Right forelimb (tissue), 1 donor: Measurements from ENCODE around the gene ABCB10.
"Not testable (repeated sequence)": the region's sequence is repeated elsewhere in the genome, so short reads cannot be mapped to it uniquely, and the experiment has no call there.

Source experiments
- DNase-seq: peaks from one replicate; pipeline ENCODE4 v3.0.0-alpha.2; 2018

The ABCB10 gene

GRCh38 chr1:229570891-229571516 lies 12.5 kb upstream of the ABCB10 start:
- DNase-seq, result no peak

DNA sequence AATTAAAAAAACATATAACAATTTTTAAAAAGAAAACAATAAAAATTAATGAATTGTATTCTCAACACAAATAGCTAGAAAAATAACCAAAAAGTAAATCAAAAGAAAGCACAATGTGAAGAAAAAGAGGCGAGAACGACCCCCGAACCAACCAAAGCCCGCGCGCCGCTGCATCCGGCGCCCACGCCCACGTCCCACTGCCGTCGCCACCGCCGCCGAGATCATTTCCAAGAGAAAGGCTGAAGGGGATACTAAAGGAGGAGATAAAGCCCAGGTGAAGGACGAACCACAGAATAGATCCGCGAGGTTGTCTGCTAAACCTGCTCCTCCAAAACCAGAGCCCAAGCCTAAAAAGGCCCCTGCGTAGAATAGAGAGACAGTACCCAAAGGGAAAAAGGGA lies 11.8 kb upstream of the ABCB10 start:
- no peak for DNase-seq

- DNase-seq, result no peak
Observed at GRCh38 chr1:229567109-229567868, 8.8 kb upstream of the ABCB10 start.

DNA sequence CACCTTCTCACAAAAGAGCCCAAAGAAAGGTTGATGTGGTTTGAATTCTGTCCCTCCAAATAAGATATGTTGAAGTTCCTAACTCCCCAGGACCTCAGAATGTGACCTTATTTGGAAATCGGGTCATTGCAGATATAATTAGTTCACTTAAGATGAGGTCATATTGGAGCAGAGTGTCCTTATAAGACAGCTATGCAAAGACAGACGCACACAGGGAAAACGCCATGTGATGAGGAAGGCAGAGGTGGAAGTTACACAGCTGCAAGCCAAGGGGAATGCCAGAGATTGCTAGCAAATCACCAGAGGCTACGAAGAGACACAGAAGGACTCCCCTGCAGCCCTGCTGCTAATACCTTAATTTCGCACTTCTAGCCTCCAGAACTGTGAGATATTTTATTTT lies 5.2 kb upstream of the ABCB10 start:
- no peak for DNase-seq

GRCh38 chr1:229563241-229563640 lies 4.7 kb upstream of the ABCB10 start:
- DNase-seq, result no peak

DNA sequence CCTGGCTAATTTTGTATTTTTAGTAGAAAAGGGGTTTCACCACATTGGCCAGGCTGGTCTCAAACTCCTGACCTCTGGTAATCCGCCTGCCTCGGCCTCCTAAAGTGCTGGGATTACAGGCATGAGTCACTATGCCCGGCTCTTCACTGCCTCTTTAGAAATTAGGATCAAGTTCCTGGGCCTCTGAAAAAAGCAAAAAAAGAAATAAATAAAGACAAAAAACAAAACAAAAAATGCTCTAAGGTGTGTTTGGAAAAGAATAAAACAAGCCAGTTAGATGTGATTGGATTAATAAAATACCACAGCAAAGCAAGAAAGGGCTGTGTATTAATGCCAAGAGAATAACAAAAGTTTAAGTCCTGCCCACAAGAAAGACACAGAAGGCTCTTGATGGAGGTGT lies 4.2 kb upstream of the ABCB10 start:
- DNase-seq, result no peak

GRCh38 chr1:229561141-229561540 lies 2.6 kb upstream of the ABCB10 start:
- no peak for DNase-seq

DNA sequence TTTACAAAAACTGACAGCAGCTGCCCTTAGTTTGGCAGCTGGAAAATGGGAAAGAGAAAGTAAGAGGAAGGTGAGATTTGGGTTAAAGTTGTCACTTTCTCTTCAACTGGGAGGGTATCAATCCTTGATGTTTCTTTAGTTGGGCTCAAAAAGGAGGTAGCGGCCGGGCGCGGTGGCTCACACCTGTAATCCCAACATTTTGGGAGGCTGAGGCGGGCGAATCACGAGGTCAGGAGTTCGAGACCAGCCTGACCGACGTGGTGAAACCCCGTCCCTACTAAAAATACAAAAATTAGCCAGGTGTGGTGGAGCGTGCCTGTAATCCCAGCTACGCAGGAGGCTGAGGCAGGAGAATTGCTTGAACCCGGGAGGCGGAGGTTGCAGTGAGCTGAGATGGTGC lies 1.6 kb upstream of the ABCB10 start:
- DNase-seq, result not testable (repeated sequence)

GRCh38 chr1:229559336-229559801 lies 862 bp upstream of the ABCB10 start:
- DNase-seq, result not testable (repeated sequence)

GRCh38 chr1:229557913-229558414 lies 543 bp downstream of the ABCB10 start:
- DNase-seq, result peak; percentile 68

DNA sequence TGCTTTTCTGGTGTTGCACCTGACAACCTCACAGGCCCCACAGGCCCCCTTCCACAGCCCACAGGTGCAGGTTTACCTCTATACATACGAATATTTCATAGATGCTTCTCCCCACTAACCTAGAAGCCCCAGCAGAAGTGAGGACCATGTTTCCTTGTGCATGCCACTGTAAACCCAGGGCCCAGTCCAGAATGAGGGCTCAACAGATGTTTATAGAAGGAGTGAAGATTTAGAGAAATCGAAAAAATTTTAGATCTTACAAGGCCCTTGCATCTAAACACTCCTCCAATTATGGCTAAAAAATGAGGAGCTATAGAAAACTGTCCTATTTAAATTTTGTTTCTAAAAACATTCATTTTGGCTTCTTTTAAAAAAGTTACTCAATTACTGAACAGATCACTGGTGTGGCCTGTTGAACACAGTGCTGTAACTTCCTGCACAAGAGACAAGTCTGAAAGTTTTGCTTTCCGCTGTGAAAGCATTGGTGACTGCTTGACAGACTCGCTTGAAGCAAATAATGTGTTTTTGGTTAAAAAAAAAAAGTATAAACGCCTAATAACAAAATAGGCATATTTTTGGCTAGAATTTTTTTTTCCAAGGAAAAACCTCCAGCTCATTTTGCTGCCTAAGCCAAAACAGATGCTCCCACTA lies 1.2 kb downstream of the ABCB10 start:
- DNase-seq, result no peak

GRCh38 chr1:229554886-229555621 lies 3.5 kb downstream of the ABCB10 start:
- no peak for DNase-seq

DNA sequence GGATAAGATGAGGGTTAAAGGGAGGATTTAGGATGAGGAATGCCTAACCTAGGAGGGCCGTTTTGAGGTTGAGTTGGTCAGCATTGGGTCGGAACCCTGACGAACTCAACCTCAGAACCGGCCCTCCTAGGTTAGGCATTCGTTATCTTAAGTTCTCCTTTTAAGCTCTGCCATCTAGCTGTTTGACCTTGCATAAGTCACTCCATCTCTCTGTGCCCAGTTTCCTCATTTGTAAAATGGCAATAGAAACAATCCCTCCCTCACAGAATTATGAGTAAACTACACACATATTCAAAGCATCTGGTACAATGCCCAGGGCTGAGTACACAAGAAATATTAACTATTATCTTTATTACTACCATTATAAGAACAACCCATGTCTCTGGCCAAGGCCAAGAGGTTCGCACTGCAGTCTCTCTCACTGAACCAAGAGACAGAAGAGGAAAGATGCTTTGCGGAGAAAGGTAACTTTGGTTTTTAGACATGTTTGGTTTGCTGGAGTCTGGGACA lies 4.8 kb downstream of the ABCB10 start:
- no peak for DNase-seq

DNA sequence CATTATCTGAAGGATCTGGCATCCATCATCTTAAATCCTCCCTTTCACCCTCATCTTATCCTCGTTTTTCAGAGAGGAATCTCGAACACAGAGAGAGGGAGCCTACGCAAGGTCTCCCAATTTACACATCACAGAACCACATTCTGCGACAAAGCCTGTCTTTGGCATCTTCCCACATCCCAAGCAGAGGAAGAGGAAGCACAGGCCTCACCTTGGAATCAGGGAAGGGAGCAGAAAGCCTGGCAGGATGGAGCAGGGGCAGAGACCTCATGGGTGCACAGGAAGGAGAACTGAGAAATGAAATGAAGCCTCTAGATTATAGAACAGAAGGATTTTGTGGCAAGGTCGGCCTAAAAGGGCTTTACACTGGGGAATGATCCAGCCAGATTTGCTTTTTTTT lies 5.8 kb downstream of the ABCB10 start:
- no peak for DNase-seq

- no peak for DNase-seq
Observed at GRCh38 chr1:229550812-229551567, 7.5 kb downstream of the ABCB10 start.

DNA sequence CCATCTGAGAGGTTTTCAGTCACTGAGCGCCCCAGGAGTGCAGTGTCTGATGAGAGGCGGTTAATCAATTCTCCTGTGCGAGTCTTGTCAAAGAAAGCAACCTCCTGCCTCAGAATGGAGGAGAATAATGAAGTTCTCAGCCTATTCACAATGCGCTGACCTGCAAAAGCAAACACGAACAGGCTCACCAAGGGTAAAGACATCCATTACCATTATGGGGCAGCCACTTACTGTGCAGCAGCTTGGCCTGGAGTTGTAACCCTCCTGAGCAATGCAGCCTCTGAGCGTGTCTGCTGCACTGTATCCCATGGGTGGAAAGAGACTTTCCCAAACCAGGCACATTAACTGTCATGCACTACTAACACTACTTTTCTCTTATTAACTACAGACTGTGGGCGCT lies 11.0 kb downstream of the ABCB10 start:
- DNase-seq, result no peak

DNA sequence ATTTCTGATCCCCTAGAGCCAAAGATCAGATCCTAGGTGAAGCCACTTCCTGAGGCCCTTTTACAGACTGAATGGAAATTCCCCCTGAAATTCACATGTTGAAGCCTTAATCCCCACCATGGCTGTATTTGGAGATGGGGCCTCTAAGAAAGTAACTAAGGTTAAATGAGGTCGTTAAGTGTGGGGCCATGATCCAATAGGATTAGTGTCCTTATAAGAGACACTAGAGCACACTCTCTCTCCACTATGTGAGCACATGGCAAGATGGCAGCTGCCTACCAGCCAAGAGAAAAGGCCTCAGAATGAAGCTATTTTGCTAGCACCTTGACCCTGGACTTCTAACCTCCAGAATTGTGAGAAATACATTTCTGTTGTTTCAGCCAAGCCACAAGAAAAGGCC lies 13.9 kb downstream of the ABCB10 start:
- DNase-seq, result no peak

DNA sequence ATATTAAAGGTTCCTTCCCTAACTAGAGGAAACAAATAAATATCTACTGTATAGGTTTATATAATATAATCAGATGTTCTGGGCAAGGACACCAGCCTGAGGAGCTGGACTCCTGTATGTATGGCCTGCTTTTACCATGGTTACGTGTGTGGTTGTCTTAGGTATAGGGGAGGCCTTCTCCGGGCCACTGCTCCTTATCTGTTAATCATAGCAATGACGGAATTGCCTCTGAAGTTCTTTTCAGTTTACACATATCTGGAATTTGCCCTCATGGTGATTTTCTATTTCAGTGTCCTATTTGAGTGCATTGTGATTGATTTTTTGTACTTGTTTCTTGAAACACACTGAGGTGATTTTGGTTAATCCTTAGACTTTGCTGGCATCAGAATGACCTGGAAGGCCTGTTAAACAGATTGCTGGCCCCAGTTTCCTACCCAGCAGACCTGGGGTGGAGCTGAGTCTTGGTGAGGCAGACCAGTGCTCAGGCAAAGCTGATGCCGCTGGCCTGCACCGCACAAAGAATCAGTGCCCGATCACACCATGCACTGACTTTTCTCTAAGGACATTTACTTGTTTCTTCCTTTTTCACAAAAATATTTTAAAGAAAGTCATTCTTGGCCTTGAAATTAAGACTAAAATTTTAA lies 18.5 kb downstream of the ABCB10 start:
- DNase-seq, result no peak

GRCh38 chr1:229538945-229539344 lies 19.6 kb downstream of the ABCB10 start:
- no peak for DNase-seq

DNA sequence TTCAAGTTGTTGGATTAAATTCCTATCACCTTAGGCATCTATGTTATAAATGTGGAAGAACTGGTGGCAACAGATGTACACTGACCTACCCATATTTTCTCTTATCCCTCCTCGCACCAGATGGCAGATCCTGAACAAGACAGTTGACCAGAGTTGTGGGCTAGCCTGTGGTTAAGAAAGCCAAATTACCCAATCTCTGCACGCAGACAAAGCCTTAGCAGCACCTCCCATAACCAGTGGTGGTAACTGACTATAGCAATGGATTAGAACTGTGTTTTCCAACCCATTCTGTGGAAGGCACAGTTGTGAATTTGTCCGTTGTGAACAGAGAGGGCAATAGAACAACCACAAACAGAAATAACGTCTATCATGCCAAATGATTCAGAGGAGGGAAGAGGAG lies 20.6 kb downstream of the ABCB10 start:
- no peak for DNase-seq

DNA sequence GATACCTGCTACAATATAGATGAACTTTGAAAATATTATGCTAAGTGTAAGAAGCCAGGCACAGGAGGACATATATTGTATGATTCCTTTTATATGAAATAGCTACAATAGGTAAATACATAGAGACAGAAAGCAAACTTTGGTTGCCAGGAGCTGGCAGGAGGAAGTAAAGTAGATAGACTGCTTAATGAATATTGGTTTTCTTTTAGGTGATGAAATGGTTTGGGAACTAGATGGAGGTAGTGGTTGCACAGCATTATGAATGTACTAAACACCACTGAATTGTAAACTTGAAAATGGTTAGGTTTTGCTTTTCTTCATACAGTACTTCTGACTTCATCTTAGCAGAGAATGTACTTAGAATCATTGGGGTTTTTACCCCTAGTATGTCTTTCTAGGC lies 21.5 kb downstream of the ABCB10 start:
- DNase-seq, result no peak

DNA sequence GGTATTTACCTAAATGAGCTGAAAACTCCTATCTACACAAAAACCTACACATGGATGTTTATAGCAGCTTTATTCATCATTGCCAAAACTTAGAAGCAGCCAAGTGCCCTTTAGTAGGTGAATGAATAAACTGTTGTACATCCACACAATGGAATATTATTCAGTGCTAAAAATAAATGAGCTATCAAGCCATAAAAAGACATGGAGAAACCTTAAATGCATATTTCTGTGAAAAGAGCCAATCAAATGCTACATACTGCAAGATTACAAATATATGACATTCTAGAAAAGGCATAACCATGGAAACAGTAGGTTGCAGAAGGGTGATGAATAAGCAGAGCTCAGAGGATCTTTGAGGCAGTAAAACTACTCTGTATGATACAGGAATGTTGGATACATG lies 23.3 kb downstream of the ABCB10 start:
- DNase-seq, result no peak
